Fibroblast of lung (primary cell): ENCODE results near the gene LAMP5.

ENCODE experiments used
- EZH2 ChIP-seq: IDR thresholded peaks from 2 replicates; pipeline ENCODE4 v1.5.1; 2012; ENCODE audit warnings: low read length, control low read depth, mild to moderate bottlenecking; ENCODE audit errors: missing control alignments
- TF ChIP-seq, protein P1 (sequence below), 2 donors: IDR thresholded peaks in 1 of 2; conservative IDR thresholded peaks in 1 of 2; 1 replicate in 1 of 2; 2 replicates in 1 of 2; pipeline ENCODE4 v1.5.1; 2011 to 2012; ENCODE audit warnings: low read length in 2 of 2, control low read depth in 1 of 2, inconsistent platforms in 1 of 2, low read depth in 1 of 2, mild to moderate bottlenecking in 1 of 2

DNA sequence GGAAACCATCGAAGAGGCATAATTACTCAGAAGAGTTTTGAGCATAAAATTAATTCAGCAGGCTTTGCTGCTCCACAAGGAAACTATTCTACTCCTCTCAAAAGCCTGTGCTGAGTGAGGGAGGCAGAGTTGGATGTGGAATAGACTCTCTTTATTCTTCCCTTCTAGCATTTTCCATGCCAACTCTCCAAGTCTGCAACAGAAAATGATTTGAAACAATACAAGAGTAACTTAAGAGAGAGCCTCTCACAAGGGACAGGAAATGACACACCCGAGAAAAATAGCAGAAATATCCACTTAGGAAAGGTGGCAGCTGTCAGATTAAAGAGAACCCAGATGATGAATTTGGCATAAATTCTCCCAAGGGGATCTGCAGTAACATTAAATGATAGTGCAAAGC, 26.3 kb upstream of the LAMP5 start:
- TF ChIP-seq, protein P1, sequence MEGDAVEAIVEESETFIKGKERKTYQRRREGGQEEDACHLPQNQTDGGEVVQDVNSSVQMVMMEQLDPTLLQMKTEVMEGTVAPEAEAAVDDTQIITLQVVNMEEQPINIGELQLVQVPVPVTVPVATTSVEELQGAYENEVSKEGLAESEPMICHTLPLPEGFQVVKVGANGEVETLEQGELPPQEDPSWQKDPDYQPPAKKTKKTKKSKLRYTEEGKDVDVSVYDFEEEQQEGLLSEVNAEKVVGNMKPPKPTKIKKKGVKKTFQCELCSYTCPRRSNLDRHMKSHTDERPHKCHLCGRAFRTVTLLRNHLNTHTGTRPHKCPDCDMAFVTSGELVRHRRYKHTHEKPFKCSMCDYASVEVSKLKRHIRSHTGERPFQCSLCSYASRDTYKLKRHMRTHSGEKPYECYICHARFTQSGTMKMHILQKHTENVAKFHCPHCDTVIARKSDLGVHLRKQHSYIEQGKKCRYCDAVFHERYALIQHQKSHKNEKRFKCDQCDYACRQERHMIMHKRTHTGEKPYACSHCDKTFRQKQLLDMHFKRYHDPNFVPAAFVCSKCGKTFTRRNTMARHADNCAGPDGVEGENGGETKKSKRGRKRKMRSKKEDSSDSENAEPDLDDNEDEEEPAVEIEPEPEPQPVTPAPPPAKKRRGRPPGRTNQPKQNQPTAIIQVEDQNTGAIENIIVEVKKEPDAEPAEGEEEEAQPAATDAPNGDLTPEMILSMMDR (conservative IDR thresholded peaks at IDR 0.05 in 1 of 2, IDR thresholded peaks at IDR 0.05 in 1 of 2; ENCODE audit: low read depth in 1 of 2, low read length in 2 of 2): no peak
- no peak for TF ChIP-seq EZH2
